Activated naive CD4-positive, alpha-beta T cell (primary cell): ENCODE measurements around the gene CNGA4.
A peak's percentile ranks its signal among the peaks of the same experiment; 100 is the strongest.
"Not testable (repeated sequence)": the region's sequence is repeated elsewhere in the genome, so short reads cannot be mapped to it uniquely, and the experiment has no call there.

Experiments
- DNase-seq, 4 experiments: peaks; one replicate each; lab custom pipeline; 2025; lab: John Stamatoyannopoulos, UW

Gene CNGA4

DNA sequence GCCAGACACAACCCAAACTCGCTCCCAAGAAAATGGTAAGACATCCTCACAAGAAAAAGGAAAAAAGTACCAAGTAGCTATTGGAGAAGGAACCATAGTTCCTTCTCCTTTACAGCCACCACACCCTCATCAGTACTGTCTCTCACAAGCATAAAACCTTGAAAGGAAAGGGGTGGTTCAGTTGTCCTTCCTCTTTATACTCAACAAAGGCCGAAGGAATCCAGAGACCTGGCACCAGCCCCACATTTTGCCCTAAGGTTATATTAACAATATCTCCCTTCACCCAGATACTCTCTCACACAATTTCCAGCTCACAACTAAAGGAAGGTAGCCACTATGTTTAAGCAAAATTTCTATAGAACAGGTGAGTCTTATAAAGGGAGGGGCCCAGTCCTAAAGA is 13.0 kb upstream of the CNGA4 start:
- no peak for DNase-seq

DNA sequence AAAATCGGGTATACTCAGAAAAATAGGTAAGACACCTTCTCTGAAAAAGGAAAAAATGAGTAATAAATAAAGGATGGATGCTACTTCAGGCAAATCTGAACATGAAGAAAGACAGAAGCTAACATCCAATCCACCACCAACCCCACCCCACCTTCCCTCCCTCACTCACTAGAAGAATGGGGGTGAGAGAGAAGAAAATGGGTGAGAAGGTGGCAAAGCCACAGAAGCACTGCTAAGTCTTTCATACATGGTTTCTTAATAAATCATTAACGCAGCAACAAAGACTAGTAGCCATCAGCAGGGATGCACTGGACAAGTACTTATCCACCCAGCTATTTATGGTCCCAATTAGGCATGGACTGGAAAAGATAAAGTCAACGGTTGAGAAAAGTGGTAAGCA is 10.4 kb upstream of the CNGA4 start:
- DNase-seq: no peak

DNA sequence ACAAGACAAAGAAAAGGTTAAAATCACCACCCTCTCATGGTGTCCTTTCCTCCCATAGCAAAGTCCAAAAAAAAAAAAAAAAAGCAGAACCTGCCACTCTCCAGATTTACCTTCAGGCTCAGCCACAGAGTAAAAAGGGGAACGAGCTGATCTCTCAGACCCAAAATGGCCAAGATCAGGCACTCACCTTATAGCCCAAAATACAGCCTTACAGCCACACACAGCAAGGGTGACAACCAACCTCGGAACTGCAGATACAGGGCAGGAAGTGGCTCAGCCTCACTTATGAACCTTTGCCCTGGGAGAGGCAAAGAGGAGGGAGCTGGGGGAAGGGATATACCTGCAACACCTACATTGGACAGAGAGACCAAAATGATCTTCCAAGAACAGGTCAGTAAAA is 9.0 kb upstream of the CNGA4 start:
- DNase-seq: no peak

DNA sequence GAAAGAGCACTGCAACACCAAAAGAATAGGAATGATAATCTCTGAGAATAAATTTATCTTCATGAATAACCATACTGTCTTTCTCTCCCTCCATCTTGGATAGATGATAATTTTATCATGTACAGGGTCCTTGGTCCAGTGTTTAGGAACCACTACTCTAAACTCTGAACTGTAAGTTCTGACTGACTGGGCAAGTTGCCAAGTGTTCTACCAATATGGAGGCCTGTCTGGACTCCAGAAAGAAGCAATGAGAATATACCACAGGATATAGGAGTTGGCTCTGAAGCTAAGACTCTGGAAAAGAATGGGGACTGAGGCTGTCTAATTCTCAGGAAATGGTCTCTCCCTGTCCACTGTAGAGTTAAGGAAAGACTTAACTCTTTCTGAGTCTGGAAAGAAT is 6.0 kb upstream of the CNGA4 start:
- DNase-seq: no peak

DNA sequence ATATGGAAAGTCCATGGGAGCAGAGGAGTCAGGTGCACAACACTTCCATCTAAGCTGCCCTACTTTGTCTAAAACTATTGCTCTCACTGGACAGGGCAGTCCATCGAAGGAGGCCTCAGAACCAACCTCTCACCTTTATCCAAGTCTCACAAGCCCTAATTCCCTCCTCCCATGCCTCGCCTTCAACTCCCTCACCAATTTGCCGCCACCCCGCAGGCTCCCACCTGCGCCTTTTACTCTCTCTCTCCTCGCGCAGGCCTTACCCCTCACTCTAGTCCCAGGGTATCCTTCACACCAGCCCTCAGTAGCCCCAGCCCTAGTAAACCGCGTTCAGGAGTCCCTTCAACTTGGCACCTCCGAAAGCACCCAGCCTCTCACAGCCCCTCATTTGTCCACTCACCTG is 4.9 kb upstream of the CNGA4 start:
- DNase-seq: no peak

DNA sequence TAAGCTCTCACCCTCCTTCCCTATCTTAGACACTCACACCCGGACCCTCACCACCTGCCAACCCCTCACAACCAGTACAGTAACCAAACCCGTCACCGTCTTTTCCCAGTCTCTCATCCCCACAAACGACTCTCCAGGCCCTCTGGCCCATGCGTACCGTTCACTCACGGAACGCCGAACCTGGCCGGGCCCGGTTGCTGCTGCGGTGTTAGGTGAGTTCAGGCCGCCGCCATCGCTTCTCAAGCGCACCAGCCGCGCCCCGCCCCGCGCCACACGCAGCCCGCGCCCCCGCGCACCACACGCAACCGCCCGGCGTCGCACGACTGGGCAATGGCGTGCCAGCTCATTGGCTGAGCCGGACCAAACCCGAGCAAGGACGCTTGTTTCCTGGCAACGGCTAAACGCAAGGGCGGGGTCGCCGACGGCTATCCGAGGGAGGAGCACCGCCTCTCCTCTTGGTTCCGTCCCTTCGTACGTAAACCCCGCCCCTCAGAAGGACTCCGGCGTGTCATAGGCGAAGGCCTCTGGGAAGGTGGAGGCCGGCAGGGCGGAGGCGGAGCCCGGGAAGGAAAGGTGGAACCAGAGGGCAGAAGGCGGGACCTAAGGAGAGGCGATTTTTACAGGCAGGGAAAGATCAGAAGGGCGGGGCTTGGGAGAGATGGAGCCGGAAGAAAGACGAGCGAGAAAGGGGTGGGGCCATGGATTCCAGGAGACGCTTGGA is 4.3 kb upstream of the CNGA4 start, which contains the start of gene FHIP1B:
FHIP1B (minus strand) TSS at position 250 of the 721 bp plus-strand sequence. CDS start 10,120 bp downstream, outside the sequence.
- DNase-seq: peak; percentile 94 to 99 (median 96)

DNA sequence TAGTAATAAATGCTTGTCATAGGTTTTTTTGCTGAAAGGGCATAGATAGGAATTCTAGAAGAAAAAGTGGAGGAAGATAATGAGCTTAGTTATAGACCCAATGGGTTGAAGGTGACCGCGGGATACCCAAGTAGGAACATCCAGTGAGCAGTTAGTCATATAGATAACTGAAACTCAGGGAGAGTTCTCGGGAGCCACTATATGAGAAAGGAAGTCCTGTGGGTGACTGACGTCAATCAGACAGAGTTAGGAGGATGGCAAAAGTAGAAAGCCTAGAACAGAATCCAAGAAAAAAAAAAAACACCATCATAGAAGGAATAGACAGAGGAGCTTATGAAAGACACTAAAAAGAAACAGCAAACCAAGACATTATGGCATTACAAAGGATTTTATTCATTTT is 1.6 kb upstream of the CNGA4 start:
- no peak for DNase-seq

DNA sequence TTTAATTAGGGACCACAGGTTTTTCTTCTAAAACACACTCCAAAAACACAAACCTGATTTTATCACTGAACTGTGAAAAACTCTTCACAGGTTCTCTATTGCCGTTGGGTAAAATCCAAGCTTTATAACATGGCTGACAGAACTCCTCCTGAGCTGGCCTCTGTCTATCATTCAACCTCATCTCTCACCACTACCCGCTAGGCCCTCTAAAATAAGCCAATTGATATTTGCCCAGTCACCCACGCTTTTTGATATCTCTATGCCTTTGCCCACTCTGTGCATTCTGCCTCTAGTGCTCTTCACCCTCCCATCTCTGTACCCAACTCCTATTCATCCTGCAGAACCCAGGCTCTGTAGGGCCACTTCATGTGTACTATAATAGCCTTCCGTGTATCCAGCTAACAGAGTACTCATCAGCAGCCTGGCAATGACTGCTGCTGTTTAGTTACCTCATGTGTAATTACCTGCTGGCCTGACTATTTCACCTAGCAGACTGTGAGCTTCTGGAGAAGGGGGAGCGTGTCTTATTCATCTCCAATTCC is 1.1 kb upstream of the CNGA4 start:
- no peak for DNase-seq

DNA sequence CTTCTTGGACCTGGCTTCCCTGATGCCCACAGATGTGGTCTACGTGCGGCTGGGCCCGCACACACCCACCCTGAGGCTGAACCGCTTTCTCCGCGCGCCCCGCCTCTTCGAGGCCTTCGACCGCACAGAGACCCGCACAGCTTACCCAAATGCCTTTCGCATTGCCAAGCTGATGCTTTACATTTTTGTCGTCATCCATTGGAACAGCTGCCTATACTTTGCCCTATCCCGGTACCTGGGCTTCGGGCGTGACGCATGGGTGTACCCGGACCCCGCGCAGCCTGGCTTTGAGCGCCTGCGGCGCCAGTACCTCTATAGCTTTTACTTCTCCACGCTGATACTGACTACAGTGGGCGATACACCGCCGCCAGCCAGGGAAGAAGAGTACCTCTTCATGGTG is 1.2 kb downstream of the CNGA4 start:
- no peak for DNase-seq

DNA sequence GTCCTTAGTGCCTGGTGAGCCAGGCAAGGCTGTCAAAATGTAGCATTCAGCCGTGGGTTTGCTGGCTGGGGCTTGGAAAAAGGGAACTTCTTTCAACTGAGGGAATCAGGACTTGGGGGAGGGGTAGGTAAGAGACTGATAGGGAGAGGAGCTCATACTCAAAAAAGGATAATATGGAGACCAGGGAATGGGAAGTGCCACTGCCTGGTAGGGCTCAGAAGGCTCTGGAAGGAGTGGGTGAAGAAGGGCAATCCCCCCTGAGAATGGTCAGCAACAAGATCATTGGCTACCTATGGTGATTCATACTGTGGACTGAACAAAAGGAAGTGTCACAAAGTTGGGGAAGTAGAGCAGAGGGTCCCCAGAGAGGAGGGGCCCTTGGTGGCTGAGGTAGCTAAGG is 1.9 kb downstream of the CNGA4 start:
- DNase-seq: no peak

DNA sequence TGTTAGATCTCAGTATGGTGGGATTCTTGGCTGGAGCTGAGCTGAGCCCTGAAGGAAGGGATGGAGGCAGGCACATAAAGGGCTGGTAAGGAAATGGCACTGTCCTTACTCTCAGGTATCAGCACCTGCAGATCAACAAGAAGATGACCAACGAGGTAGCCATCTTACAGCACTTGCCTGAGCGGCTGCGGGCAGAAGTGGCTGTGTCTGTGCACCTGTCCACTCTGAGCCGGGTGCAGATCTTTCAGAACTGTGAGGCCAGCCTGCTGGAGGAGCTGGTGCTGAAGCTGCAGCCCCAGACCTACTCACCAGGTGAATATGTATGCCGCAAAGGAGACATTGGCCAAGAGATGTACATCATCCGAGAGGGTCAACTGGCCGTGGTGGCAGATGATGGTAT is 2.4 kb downstream of the CNGA4 start:
- DNase-seq: no peak

DNA sequence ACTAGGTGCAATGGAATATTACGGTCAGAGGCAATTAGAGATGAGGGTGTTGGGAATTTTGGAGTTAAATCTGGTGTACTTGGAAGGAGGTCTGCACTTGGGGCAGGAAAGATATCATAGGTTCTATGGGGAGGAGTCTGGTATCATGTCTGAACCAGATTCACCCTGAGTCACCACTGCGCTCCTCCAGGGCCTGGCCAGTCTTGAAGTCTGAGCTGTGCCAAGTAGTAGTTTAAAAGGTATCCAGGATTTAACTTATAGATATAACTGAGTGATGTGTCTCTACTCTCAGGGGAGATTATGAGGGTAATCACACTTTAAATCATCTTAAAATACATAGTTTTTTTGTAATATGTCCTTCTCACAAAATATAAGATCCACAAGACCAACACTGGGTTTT is 6.6 kb downstream of the CNGA4 start:
- DNase-seq: no peak

DNA sequence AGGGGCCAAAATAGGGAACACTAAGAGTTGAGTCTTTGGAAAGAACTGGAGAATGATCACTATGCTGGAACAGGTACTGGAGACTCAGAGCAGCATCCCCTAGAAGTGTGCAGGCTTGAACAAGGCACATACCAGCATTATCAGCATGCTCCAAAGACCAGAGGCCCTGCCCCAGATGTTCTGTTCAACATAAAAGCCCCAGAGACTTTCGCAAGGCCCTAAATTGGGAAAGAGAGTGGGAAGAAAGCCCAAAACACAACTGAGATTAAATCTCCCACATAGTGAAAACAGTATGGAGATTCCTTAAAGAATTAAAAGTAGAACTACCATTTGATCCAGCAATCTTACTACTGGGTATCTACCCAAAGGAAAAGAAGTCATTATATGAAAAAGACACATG is 9.4 kb downstream of the CNGA4 start:
- DNase-seq: no peak

DNA sequence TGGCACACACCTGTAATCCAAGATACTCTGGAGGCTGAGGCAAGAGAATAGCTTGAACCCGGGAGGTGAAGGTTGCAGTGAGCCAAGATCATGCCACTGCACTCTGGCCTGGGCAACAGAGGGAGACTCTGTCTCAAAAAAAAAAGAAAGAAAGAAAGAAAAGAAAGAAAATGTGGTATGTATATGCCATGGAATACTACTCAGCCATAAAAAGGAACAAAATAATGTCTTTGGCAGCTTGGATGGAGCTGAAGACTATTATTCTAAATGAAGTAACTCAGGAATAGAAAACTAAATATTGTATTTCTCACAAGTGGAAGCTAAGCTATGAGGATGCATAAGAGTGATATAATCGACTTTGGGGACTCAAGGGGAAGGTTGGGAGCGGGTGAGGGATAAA is 10.0 kb downstream of the CNGA4 start:
- not testable (repeated sequence) for DNase-seq

DNA sequence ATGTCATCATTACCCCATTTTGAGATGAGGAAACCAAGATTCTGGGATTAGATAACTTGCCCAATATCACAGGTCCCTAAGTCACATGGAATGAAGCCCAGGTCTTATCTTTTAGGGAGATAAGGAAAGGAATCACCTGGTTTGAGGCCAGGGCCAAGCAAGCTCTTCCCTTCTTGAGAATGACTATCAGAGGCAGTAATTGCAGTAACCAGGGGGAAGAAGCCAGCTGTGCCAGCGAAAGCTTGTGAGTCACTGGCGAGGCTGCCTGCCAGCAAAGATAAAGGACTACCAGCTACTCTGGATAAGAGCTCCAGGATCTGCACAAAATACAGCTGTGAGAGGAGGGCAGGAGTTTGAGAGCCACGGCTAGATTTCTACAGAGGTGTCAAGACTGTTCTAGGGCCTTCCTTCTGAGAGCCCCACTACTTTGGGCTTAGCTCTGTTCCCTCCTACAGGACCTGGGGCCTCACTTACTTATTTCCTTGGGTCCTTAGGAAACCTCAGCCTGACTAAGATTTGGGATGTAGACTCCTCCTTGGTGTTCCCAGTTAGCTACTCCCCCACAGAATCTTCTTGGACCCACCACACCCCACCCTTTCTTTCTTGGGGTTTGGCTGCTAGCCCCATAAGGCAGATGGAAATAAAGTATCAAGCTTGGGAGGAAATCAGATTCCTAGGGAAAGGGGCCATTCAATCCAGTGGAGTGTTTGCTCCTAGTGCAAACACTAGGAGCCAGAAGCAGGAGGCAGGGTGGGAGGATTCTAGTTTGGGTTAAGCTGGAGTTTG is 11.1 kb downstream of the CNGA4 start:
- DNase-seq: no peak

DNA sequence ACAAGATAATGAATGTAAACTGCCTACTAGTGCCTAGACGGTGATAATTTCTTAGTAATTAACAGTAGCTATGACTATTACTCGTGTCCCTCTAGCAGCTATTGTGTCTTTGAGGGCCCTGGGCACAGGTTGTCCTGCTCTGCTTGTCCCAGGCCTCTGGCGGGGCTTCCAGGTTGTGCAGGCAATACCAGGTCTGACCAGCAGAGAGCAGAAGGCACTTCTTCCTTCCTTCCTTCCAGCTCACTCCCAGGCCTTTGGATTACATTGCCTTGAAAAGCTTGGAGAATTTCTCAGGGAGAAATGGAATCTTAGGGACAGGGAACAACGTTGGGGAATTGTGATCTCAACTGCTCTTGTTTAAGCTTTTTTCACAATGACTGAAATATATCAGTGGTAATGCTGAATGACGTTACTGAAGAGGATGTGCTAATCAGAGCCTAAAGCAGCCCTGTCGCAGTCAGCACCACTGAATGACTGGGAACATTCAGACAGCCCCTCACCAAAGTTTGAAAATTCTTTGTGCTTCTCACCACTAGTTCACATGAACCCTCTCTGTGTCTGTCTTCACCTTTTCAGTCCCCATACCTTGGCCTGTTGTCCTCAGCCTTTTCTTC is 12.3 kb downstream of the CNGA4 start:
- peak in 2 of 4 experiments; percentile 16 to 27 for DNase-seq

DNA sequence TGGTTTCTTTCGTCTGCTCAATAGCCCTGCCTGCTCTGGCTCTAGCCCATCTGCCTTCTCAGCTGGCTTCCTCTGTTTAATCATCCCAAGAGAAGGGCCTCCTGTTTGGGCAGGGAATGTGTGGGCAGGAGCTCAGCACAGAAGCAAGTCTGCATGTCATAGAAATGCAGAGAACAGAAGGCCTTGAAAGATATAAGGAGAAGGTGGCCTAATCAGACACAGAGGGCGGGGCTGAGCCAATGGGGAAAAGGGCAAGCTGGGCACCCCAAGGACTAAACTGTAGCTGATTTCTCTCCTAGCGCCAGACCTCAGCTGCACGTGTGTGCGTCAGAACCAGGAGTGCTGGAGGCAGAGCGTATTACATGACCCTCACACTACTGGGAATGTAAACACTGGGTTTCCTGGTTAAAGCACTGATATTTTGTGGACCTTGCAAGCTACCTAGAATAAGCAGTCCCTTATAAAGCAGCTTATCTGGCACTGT is 13.1 kb downstream of the CNGA4 start:
- no peak for DNase-seq

DNA sequence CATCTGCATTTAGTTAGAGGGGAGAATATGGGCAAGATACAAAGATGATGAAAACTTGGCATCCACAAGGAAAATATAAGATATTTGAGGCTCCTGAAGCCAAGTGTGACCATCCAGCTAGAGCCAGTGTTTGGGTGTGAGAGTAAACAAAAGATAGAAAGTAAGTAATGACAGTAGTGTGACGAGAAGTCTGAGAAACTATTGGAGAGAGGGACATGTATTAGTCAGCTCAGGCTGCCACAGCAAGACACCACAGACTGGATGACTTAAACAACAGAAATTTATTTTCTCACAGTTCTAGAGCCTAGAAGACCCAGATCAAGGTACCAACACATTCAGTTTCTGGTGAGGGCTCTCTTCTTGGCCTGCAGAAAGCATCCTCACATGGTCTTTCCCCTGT is 14.3 kb downstream of the CNGA4 start:
- DNase-seq: no peak

DNA sequence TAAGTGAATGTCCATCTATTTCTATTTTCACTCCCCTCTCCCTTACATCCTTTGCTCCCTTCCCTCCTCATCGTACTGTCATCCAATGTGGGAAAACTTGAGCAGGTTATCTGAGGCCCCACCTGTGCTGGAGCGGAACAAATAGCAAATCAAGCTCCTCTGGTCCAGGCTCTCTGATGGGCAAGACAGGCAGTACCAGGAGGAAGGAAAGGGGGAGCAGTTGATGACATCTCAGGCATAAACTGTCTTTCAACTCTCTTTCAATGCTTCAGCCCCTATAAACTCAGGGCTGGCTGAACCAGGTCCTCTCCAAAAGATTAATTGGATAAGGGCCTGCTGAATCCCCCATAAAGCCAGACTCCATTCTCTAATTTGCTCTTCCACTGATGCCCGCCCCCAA is 19.3 kb downstream of the CNGA4 start:
- DNase-seq: no peak

DNA sequence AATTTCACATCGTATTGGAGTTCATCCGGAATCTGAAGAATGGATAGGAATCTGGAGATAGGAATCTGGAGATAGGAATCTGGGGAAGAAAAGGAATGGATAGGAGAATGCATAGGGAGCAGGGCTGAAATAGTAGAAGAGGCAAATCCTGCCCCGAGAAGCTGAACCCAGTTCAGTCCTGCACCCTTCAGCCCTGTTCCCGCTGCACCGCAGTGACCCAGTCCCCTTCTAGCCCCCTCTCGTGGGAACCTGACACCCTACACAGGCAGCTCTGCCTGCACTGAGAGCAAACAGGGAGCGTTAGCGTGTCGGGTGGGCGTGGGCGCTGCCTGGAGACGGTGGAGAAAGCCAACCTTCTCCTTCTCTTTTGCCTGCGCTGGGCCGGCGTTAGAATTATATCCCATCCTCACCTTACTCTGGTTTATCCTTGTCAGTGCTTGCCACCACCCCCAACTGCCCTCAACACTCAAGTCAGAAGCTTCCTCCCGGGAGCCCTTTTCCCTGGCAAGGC is 19.7 kb downstream of the CNGA4 start:
- DNase-seq: no peak

DNA sequence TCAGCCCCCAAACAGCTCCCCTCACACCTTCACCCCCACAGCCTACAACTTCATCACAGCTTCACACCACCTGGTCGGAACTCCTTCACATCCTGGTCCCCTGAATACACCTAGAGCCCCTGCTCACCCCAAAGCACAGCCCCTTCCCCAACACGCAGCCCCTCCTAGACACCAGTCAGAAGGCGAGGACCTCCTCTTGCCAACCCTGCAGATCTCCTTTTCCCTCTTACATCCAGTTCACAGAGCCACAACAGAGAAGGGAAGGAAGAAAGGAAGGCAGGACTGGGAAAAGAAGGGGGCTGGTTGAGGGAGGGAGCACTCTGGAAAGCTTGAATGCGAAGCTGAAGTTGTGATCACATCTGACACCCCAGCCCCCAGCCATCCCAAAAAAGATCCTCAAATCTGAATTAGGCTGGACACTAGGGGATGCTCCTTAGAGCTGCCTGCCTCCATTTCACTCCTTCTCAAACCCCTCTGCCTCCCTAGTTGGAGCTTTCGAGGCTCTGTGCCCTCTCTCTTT is 21.4 kb downstream of the CNGA4 start:
- DNase-seq: no peak

DNA sequence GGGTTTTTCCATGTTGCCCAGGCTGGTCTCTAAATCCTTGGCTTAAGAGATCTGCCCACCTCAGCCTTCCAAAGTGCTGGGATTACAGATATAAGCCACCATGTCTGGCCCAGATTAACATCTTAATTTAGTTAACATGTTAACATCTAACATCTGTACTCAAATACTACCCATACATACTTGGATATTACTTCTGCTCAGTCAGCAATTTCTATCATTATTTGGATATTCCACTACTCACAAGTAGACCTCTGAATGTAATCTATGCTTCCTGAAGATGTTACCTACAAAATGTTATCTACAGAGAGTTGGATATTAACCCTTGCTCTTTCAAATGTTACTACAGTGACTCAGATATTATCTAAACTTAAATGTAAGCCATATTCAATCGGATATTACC is 24.8 kb downstream of the CNGA4 start:
- DNase-seq: no peak
